GM19238 (cell line): ENCODE measurements around the gene PLIN3.
"Not testable (repeated sequence)": the region's sequence is repeated elsewhere in the genome, so short reads cannot be mapped to it uniquely, and the experiment has no call there.

Experiments
- DNase-seq: peaks from one replicate; pipeline ENCODE4 v3.0.0; 2011; ENCODE audit warnings: low spot score; ENCODE audit not compliant: insufficient read length

Gene PLIN3

GRCh38 chr19:4849019-4849418, 18.4 kb downstream of the PLIN3 start:
- no peak for DNase-seq

- no peak for DNase-seq
Observed at GRCh38 chr19:4847190-4847973, 20.1 kb downstream of the PLIN3 start.

- not testable (repeated sequence) for DNase-seq
Observed at GRCh38 chr19:4845975-4846374, 21.5 kb downstream of the PLIN3 start.

- no peak for DNase-seq
Observed at GRCh38 chr19:4844348-4845179, 22.9 kb downstream of the PLIN3 start.

GRCh38 chr19:4843647-4843965, 23.9 kb downstream of the PLIN3 start:
- no peak for DNase-seq

GRCh38 chr19:4839192-4839591, 28.3 kb downstream of the PLIN3 start:
- DNase-seq = no peak

- DNase-seq = no peak
Observed at GRCh38 chr19:4832776-4833175, 34.7 kb downstream of the PLIN3 start.

- DNase-seq = not testable (repeated sequence)
Observed at GRCh38 chr19:4831979-4832340, 35.5 kb downstream of the PLIN3 start.

GRCh38 chr19:4831304-4831978, 36.0 kb downstream of the PLIN3 start, which contains the start of gene TICAM1:
Gene TICAM1, minus strand, starts transcription at chr19:4831712. Its CDS starts 13,335 bp downstream, at chr19:4818377.
- DNase-seq = peak; percentile 62

GRCh38 chr19:4830768-4831265, 36.6 kb downstream of the PLIN3 start:
- no peak for DNase-seq

GRCh38 chr19:4830332-4830731, 37.1 kb downstream of the PLIN3 start:
- no peak for DNase-seq

GRCh38 chr19:4829001-4829712, 38.3 kb downstream of the PLIN3 start:
- no peak for DNase-seq

- DNase-seq = no peak
Observed at GRCh38 chr19:4823577-4823976, 43.9 kb downstream of the PLIN3 start.

GRCh38 chr19:4822354-4822753, 45.1 kb downstream of the PLIN3 start:
- DNase-seq = not testable (repeated sequence)

GRCh38 chr19:4821265-4821664, 46.2 kb downstream of the PLIN3 start:
- no peak for DNase-seq

- no peak for DNase-seq
Observed at GRCh38 chr19:4817467-4818277, 49.8 kb downstream of the PLIN3 start.

GRCh38 chr19:4816950-4817278, 50.6 kb downstream of the PLIN3 start:
- no peak for DNase-seq

- no peak for DNase-seq
Observed at GRCh38 chr19:4816202-4816949, 51.1 kb downstream of the PLIN3 start.

GRCh38 chr19:4815426-4816201, 51.9 kb downstream of the PLIN3 start:
- peak; percentile 95 for DNase-seq
